ENCODE measurements around the gene THRAP3. TPM values are rescaled to one million over a fixed set of nuclear protein-coding genes. Genes with fewer than 3 reads are reported as not detected.

THRAP3 gene
- total and polyA plus RNA-seq, 2 of the 8 experiments (the other 6 are each of a cell fraction or from before 2014, with no cell fraction given), result 40.2 to 183 TPM

- Histone ChIP-seq H4K8ac (ENCODE audit: extremely low read depth, insufficient read depth, low read length) (peak overlapping the region; percentile 76; the same call in 1 of the 2 replicates), H2BK5ac (ENCODE audit: low read depth, low read length) (peak overlapping the region; percentile 95), H3K23ac (ENCODE audit: insufficient read length) (no peak overlapping the region), H2BK20ac (ENCODE audit: low read length) (no peak overlapping the region), H2BK120ac (replicated peaks; ENCODE audit: low read depth, low read length) (no peak overlapping the region), H3K27ac (ENCODE audit: low read depth, low read length) (peak overlapping the region; percentile 80), H2AK5ac (ENCODE audit: low read depth, low read length) (no peak overlapping the region), H2BK15ac (ENCODE audit: low read length) (no peak overlapping the region), H3K36me3 (ENCODE audit: control insufficient read depth in 2 of 4, insufficient read depth in 4 of 4, low read length in 3 of 4) (peaks cover 0 to 11% (median 4%) of the 10 kb centered on the region in 4 experiments; a peak in 5 of 8 replicates), H3K4ac (replicated peaks; ENCODE audit: insufficient read length, low read depth, low read length) (peak overlapping the region; percentile 41), H3K79me1 (ENCODE audit: low read depth, low read length) (no peaks in the 10 kb centered on the region; the same call in 1 of the 2 replicates), H4K5ac (ENCODE audit: insufficient read length, low read depth, low read length) (peak overlapping the region; percentile 82), H3K18ac (ENCODE audit: extremely low read depth, low read length) (peak overlapping the region; percentile 91), H3K79me2 (ENCODE audit: control insufficient read depth in 1 of 2, insufficient read depth in 2 of 2, low read length in 2 of 2) (peaks cover 36 to 42% of the 10 kb centered on the region in 2 experiments), H2BK12ac (ENCODE audit: low read depth, low read length) (peak overlapping the region; percentile 77; the same call in 1 of the 2 replicates), H3K4me3 (ENCODE audit: extremely low read depth in 1 of 4, insufficient read depth in 2 of 4, low read depth in 3 of 4, low read length in 4 of 4) (peak overlapping the region; percentile 51 to 93 (median 70)), H3K23me2 (ENCODE audit: low read depth, low read length) (peaks cover 2% of the 10 kb centered on the region), H3K4me1 (replicated peaks in 1 of 4; ENCODE audit: control insufficient read depth in 3 of 4, insufficient read depth in 4 of 4, low read length in 3 of 4) (peaks cover 0 to 3% (median 0%) of the 10 kb centered on the region in 4 experiments; a peak in 1 of 7 replicates), H3K9me3 (ENCODE audit: insufficient read depth in 2 of 2, low read depth in 1 of 2, low read length in 1 of 2) (no peaks in the 10 kb centered on the region), H3K4me2 (ENCODE audit: insufficient read depth in 1 of 2, low read depth in 2 of 2, low read length in 2 of 2) (peak overlapping the region; percentile 85 to 94), H4K91ac (replicated peaks; ENCODE audit: insufficient read length, low read length) (peak overlapping the region; percentile 69), H2AFZ (ENCODE audit: low read length) (peak overlapping the region; percentile 82), H4K20me1 (replicated peaks in 1 of 2; ENCODE audit: control insufficient read depth in 1 of 2, insufficient read depth in 2 of 2, low read length in 2 of 2) (peaks cover 14 to 18% of the 10 kb centered on the region in 2 experiments), H3K9ac (replicated peaks in 1 of 4; ENCODE audit: extremely low read depth in 1 of 4, low read depth in 3 of 4, low read length in 3 of 4) (peak overlapping the region; percentile 39 to 87 (median 83)), H3K56ac (replicated peaks; ENCODE audit: insufficient read length, low read depth, low read length) (peak overlapping the region; percentile 7), H3K14ac (ENCODE audit: insufficient read length) (no peak overlapping the region), H3K27me3 (replicated peaks in 1 of 4; ENCODE audit: control insufficient read depth in 3 of 4, extremely low read depth in 1 of 4, insufficient read depth in 3 of 4, low read length in 3 of 4) (no peaks in the 10 kb centered on the region)
- ChIA-PET CTCF (ENCODE audit: partially characterized antibody) (interaction anchor here (1.0 to 5.0 kb wide), 12 partner anchors 11 to 88 kb away, joined by 3 to 38 read pairs (median 6); partner anchors contain the start of gene TRAPPC3), POLR2A (ENCODE audit: partially characterized antibody) (interaction anchor here (0.8 to 5.0 kb wide), 19 partner anchors 9 to 240 kb away, joined by 3 to 48 read pairs (median 5); partner anchors contain the start of genes MAP7D1, MRPS15, SH3D21 and TRAPPC3)
- DNase-seq (ENCODE audit: low read depth in 1 of 2, low spot score in 2 of 2) (no peak), FAIRE-seq (no peak)
- TF ChIP-seq ASH2L (IDR thresholded peaks at IDR 0.05; ENCODE audit: low read length), result peak; percentile 3
- TF ChIP-seq EGR1 (IDR thresholded peaks at IDR 0.05; ENCODE audit: borderline replicate concordance, low read depth, low read length), result no peak
- WGBS, 2 experiments (ENCODE audit: extremely low coverage in 1 of 2, insufficient coverage in 1 of 2, insufficient read length in 1 of 2, insufficient replicate concordance in 2 of 2, low coverage in 1 of 2, low lambda C conversion rate in 2 of 2, missing lambda C conversion rate in 1 of 2), result 24% methylated on average over 16 of the region's 16 CpGs; no CpG with 5 or more reads in 1 of the 2 experiments
Measured at GRCh38 chr1:36223381-36223995, 755 bp upstream of the THRAP3 start.

All from H1 (cell line).